ENCODE results near the gene RCBTB2.
"Not testable (repeated sequence)": the region's sequence is repeated elsewhere in the genome, so short reads cannot be mapped to it uniquely, and the experiment has no call there.

The RCBTB2 gene

DNA sequence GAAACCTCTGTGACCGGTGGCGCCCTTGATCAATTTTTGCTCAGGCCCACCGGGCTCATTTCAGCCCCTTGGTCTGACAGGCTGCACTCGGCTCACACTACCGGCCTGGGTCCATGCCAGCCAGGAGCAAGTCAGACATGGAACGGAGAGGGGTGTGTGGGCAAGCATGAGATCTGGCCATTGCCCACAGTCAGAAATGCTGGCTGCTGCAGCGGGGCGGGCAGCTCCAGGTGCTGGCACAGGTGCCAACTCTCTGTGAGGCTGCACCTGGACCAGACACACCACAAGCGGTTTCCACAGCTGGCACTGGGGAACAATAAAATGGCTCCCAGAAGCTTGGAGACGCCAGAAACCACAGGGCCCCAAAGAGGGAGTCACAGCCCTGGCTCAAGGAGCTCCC lies 76.3 kb downstream of the RCBTB2 start:
- no peak for DNase-seq (ENCODE audit: low spot score)
- in situ Hi-C loops (cut with MboI; ENCODE audit: low sequenced_read_pairs, unreplicated experiment): no loop called here
- TF ChIP-seq, protein P1, sequence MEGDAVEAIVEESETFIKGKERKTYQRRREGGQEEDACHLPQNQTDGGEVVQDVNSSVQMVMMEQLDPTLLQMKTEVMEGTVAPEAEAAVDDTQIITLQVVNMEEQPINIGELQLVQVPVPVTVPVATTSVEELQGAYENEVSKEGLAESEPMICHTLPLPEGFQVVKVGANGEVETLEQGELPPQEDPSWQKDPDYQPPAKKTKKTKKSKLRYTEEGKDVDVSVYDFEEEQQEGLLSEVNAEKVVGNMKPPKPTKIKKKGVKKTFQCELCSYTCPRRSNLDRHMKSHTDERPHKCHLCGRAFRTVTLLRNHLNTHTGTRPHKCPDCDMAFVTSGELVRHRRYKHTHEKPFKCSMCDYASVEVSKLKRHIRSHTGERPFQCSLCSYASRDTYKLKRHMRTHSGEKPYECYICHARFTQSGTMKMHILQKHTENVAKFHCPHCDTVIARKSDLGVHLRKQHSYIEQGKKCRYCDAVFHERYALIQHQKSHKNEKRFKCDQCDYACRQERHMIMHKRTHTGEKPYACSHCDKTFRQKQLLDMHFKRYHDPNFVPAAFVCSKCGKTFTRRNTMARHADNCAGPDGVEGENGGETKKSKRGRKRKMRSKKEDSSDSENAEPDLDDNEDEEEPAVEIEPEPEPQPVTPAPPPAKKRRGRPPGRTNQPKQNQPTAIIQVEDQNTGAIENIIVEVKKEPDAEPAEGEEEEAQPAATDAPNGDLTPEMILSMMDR (IDR thresholded peaks at IDR 0.05; ENCODE audit: borderline replicate concordance, control extremely low read depth, extremely low read depth, insufficient read depth, missing control alignments): no peak

DNA sequence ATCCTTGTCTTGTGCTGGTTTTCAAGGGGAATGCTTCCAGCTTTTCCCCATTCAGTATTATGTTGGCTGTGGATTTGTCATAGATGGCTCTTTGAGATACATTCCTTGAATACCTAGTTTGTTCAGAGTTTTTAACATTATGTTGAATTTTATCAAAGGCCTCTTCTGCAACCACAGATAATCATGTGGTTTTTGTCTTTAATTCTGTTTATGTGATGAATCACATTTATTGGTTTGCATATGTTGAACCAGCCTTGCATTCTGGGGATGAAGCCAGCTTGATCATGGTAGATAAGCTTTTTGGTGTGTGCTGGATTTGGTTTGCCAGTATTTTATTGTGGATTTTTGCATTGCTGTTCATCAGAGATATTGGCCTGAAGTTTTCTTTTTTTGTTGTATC lies 81.7 kb downstream of the RCBTB2 start:
- in situ Hi-C loops (cut with MboI; ENCODE audit: low sequenced_read_pairs, unreplicated experiment); DNase-seq (ENCODE audit: low spot score): not testable (repeated sequence)

DNA sequence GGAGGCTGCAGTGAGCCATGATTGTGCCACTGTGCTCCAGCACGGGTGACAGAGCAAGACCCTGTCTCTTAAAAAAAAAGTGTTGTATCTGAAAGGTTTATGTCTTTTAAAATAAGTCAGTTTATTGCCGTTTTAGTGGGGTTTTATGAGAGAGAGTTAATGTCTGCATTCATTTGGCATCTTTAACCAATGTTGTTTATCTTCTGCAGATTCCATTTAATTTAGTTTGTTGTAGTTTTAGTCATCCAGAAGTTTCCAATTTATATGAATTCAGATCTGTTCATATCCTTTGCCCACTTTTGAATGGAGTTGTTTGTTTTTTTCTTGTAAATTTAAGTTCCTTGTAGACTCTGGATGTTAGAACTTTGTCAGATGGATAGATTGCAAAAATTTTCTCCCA lies 83.2 kb downstream of the RCBTB2 start:
- in situ Hi-C loops (cut with MboI; ENCODE audit: low sequenced_read_pairs, unreplicated experiment): no loop called here
- TF ChIP-seq, protein P1 (IDR thresholded peaks at IDR 0.05; ENCODE audit: borderline replicate concordance, control extremely low read depth, extremely low read depth, insufficient read depth, missing control alignments): no peak
- no peak for DNase-seq (ENCODE audit: low spot score)

DNA sequence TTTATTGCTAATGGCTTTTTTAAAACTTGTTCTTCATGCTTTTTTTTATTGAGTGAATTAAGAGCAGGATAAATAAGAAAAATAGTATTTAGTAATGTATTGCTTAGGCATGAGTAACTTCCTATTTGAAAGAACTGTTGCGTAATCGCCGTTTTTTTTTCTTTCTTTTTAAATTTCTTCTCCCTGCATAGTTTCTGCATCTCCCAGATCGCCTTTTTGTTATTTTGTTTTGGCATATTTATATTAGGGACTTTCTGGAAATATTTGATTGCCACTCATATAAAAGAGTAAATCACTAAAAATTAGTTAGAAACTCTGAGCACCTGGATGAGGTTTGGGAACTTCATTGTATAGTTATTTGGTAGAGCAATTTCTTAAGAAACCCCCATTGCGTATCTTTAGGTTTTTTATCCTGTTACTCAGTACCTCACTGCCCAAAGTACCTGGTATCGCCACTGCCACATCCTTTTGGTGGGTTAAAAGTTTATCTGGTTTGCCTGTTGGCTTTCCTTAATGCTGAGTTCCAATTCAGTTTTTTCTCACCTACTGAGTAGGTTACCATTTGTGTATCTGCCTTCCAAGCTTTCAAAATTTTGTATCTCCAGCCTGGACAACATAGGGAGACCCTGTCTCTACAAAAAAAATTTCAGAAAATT lies 83.8 kb downstream of the RCBTB2 start:
- no peak for DNase-seq (ENCODE audit: low spot score)
- TF ChIP-seq, protein P1 (IDR thresholded peaks at IDR 0.05; ENCODE audit: borderline replicate concordance, control extremely low read depth, extremely low read depth, insufficient read depth, missing control alignments): no peak
- in situ Hi-C loops (cut with MboI; ENCODE audit: low sequenced_read_pairs, unreplicated experiment): no loop called here

DNA sequence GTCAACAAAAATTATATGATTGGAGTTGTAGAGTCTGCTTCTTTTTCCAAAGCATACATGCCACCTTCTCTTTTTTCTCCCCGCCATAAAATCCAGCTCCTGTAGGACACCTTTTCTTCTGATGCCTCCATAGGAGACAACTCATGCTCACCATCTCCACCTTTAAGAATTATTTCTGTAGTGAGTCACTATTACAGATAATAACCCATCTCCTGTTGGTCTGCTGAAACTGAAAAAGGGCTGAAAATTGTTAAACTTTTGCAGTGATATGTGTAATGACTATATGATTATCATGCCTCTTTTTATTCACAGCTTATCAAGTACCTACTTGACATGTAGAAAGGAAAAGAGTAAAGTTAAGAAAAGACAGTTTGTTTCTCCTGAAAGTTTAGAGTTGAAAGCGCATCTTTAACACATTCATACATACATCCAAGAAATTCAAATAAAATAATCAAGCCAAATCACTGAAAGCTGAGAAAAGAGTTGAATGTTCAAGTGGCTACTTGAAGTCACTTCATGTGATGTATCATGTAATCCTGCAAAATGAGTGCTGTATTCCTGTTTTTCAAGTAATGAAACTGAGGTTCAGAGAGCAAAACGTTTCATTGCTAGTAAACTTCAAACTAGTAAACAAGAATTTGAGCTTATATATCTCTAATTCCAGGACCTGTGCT lies 84.5 kb downstream of the RCBTB2 start:
- DNase-seq (ENCODE audit: low spot score): no peak
- in situ Hi-C loops (cut with MboI; ENCODE audit: low sequenced_read_pairs, unreplicated experiment): no loop called here
- TF ChIP-seq, protein P1 (IDR thresholded peaks at IDR 0.05; ENCODE audit: borderline replicate concordance, control extremely low read depth, extremely low read depth, insufficient read depth, missing control alignments): no peak

DNA sequence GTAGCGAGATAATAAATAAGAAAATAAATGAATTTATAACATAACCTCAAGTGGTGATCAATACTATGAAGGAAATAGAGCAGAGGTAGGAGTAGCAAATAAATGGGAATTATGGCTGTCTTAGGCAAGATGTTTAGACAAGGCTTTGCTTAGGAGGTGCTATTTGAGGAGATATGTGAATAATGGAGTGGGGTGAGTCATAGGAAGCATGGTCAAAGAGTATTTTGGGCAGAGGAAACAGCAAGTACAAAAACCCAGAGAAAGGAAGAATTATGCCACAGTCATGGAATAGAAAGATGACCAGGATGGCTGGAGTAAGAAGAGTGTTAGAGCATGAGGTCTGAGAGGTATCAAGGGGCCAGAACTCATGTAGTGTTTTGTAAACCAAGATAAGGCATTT lies 86.4 kb downstream of the RCBTB2 start:
- no peak for DNase-seq (ENCODE audit: low spot score)
- TF ChIP-seq, protein P1 (IDR thresholded peaks at IDR 0.05; ENCODE audit: borderline replicate concordance, control extremely low read depth, extremely low read depth, insufficient read depth, missing control alignments): no peak
- in situ Hi-C loops (cut with MboI; ENCODE audit: low sequenced_read_pairs, unreplicated experiment): no loop called here

DNA sequence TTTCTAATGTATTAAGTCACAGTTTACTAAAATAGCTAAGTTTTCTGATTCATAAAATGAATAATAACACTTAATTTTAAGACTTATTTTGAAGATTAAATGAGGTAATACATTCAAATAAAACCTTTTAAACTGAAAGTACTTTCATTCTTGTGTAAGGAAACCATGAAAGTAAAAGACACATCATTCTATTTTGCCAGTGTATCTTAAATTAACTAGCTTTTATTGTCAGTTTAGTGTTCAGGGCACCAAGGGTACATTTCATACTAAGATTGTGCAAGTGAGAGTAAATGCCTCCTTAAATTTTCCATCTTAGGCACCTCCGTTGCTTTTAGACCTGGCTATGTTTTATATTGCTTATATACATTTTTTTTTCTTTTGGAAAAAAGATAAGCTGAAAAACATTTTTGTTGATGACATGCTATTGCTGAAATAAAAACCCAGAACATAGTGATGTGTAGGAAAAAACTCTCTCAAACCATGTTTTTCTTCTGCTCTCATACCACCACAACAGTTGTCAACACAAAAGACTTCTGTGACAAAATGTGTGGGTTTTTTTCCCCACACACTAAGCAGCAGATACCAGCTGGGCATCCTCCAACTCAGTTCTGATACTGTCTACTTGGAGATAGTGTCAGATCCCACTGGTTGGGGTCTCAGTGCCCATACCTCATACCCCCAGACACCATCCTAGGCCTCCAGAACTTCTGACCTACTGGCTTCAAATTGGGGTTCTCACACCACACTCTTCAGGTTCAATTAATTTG lies 89.3 kb downstream of the RCBTB2 start:
- in situ Hi-C loops (cut with MboI; ENCODE audit: low sequenced_read_pairs, unreplicated experiment): no loop called here
- no peak for DNase-seq (ENCODE audit: low spot score)
- TF ChIP-seq, protein P1 (IDR thresholded peaks at IDR 0.05; ENCODE audit: borderline replicate concordance, control extremely low read depth, extremely low read depth, insufficient read depth, missing control alignments): no peak

Measured in GM13976 (cell line).